Right cardiac atrium (tissue), 5 donors: ENCODE results near the gene PTCD2. TPM values are rescaled to one million over a fixed set of nuclear protein-coding genes. Genes with fewer than 3 reads are reported as not detected.

Experiments
- ATAC-seq, 2 donors: fragments of 200-7000 bp; cut with Tn5 transposase; one replicate each; pipeline versions ENCODE4 v1.8.0 to v1.9.1; 2020; ENCODE audit warnings: moderate library complexity in 2 of 2, mild to moderate bottlenecking in 1 of 2
- DNase-seq, 3 donors: peaks; one replicate each; pipeline ENCODE4 v3.0.0-alpha.2; 2020
- H3K27ac ChIP-seq: one replicate; pipeline ENCODE4 v1.5.1; 2013; ENCODE audit warnings: mild to moderate bottlenecking, low read length, control low read depth, moderate library complexity
- H3K27me3 ChIP-seq: one replicate; pipeline ENCODE4 v1.6.1; 2013; ENCODE audit not compliant: control insufficient read depth, insufficient read depth
- H3K4me1 ChIP-seq: one replicate; pipeline ENCODE4 v1.6.1; 2013; ENCODE audit warnings: low read length; ENCODE audit not compliant: control insufficient read depth, insufficient read depth
- H3K4me3 ChIP-seq: one replicate; pipeline ENCODE4 v1.5.1; 2013; ENCODE audit warnings: low read length, control low read depth
- H3K9me3 ChIP-seq: one replicate; pipeline ENCODE4 v1.6.1; 2013; ENCODE audit warnings: low read length; ENCODE audit not compliant: control insufficient read depth
- WGBS: extraction: QIAGEN DNeasy Blood & Tissue Kit; methylation state at CpG from one replicate; pipeline ENCODE4 v1.1.7; 2013; 5-methylcytosine and 5-hydroxymethylcytosine counted together
- intact Hi-C, 4 donors: fragments of 100-400 bp; cut with DNase I; formaldehyde crosslinking; loops; one replicate each; pipeline versions ENCODE4 v1.11.0 to v1.14.0; 2022 to 2023
- polyA plus RNA-seq: library from polyadenylated mRNA; stranded (reverse); fragments of 200-250 nt; gene quantifications from one replicate; pipeline ENCODE4 v1.2.3, GENCODE V29; 2013
- total RNA-seq, 4 donors: library from RNA; stranded (reverse); fragmentation: NEBNext Ultra II Directional; extraction: Animal tissue kit (Norgen Biotek cat#: 25700); gene quantifications; one replicate each; pipeline ENCODE4 v1.2.1, GENCODE V29; 2021
- donor health status: healthy with polysubstance abuse.
- donor health status: DM: no; HTN: yes; CAD: no.
- donor health status: DM: no; HTN: no; CAD: no.
- donor health status: DM: no; HTN: yes; CAD: no; lungs with severe emphysema.
- donor health status: DM: yes; HTN: yes; CAD: no.

The PTCD2 gene
- total and polyA plus RNA-seq, 5 donors, result 6.9 to 14.0 (median 11.5) TPM

- 90% methylated on average over 48 of the region's 48 CpGs for WGBS
- DNase-seq (no peak), ATAC-seq (peak in 1 of 2 donors; percentile 41)
- no peaks in the 10 kb centered on the region for H3K27me3 ChIP-seq
- no peak overlapping the region for H3K4me3 ChIP-seq
- H3K4me1 ChIP-seq, result no peaks in the 10 kb centered on the region
- intact Hi-C loops, result no loop called here
- H3K9me3 ChIP-seq, result no peaks in the 10 kb centered on the region
- H3K27ac ChIP-seq, result no peak overlapping the region
Observed at GRCh38 chr5:72417333-72418062, 97.3 kb downstream of the PTCD2 start.

Other genes starting within 250 kb of the PTCD2 start
- gene MAP1B, start 212.9 kb upstream of the PTCD2 start, total RNA-seq, result 100 to 1,000 TPM in 2 of 4 donors, 10 to 100 TPM in 2; 89.9 to 196 (median 130) TPM
- 19.7 TPM for gene MAP1B, start 212.9 kb upstream of the PTCD2 start, polyA plus RNA-seq
- 10 to 100 TPM; 45.1 to 71.7 (median 61.2) TPM for gene MRPS27, start 133 bp upstream of the PTCD2 start, total RNA-seq
- gene MRPS27, start 133 bp upstream of the PTCD2 start, polyA plus RNA-seq, result 40.5 TPM
- gene ZNF366, start 187.0 kb downstream of the PTCD2 start, total RNA-seq, result 1 to 10 TPM; 4.5 to 8.1 (median 6.1) TPM
- 2.5 TPM for gene ZNF366, start 187.0 kb downstream of the PTCD2 start, polyA plus RNA-seq